GM21360 (cell line): ENCODE measurements around the gene GPANK1.

ENCODE experiments used
- ATAC-seq: cut with Tn5 transposase; IDR thresholded peaks from one replicate; pipeline ENCODE4 v1.9.1; 2021; ENCODE audit warnings: mild to moderate bottlenecking, moderate library complexity; ENCODE audit not compliant: unreplicated experiment

GPANK1 gene

GRCh38 chr6:31691564-31692108 is 26.8 kb upstream of the GPANK1 start:
- no peak for ATAC-seq

GRCh38 chr6:31691078-31691463 is 26.3 kb upstream of the GPANK1 start:
- no peak for ATAC-seq

GRCh38 chr6:31690231-31691077 is 25.7 kb upstream of the GPANK1 start:
- ATAC-seq: no peak

- no peak for ATAC-seq
Observed at GRCh38 chr6:31689249-31690110, 24.7 kb upstream of the GPANK1 start.

DNA sequence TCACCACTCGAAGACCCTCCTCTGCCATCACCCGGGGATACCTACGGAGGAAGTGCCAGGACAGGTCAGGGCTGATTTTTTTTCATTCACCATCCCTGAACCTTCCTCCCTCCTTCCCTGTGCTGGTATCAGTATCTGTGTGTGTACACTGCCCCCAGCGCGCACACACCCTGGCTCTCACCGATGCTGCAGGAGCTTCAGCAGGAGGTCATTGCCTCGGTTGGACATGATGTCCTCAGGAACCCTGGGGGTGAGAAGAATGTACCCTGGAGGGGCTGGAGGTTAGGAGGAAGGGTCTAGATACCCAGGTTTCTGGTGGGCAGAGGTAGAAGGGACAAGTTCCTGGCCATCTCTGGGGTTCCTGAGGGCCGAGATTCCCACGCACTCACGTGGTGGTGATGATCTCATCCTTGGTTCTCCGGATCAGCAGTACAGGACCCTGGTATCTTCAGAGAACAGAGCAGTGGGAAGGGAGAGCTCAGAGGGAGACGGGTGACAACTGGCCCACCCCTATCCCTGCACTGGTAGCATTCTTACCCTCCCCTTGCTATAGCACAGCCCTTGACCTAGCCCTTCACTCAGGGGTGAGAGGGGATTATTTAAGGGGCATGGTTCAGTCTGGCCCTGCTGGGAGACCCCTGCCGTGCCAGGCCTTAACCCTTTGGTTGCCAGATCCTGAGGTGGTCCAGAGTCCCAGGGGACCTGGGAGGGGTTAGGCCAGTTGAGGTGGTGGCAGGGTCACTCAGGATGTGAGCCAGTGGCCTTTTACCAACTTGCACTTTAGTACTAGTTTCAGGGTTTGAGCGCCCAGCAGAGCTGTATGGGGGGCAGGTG is 23.3 kb upstream of the GPANK1 start:
- no peak for ATAC-seq

DNA sequence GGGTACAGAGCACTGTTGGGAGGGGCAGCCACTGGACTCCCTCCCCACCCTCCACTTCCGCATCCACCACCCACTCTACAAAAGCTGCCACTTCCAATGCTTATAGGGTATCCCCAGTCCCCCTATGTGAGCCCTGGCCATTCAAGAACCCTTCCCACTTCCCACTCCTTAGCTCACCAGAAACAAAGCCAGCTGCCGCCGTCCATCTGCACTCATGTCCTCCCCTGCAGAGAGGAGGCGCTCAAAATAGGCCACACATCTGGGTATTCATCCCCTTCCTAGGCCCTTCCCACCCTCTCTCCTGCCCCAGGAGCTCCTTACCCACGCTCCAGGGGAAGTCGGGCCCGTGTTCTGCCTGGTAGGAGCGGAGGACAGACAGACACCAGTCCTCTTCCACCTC is 22.5 kb upstream of the GPANK1 start:
- no peak for ATAC-seq

GRCh38 chr6:31686483-31686882 is 21.7 kb upstream of the GPANK1 start:
- ATAC-seq: no peak

DNA sequence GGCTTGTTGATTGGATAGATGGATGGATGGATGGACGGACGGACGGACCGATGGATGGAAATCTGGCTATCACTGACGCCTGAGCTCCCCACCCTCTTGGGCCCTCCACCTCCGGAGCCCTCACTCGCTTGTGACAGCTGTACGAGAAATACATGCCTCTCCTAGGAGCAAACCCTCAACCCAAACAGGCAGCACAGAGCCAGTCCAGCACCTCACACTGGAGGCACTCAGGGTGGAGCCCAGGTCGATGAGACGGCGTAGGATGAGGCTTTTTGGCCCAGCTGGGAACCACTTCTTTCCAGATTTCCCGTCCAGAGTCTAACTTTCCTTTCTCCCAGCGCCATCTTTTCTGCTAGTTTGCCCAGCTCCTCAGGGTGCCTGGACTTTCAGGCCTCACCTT is 18.8 kb upstream of the GPANK1 start:
- no peak for ATAC-seq

DNA sequence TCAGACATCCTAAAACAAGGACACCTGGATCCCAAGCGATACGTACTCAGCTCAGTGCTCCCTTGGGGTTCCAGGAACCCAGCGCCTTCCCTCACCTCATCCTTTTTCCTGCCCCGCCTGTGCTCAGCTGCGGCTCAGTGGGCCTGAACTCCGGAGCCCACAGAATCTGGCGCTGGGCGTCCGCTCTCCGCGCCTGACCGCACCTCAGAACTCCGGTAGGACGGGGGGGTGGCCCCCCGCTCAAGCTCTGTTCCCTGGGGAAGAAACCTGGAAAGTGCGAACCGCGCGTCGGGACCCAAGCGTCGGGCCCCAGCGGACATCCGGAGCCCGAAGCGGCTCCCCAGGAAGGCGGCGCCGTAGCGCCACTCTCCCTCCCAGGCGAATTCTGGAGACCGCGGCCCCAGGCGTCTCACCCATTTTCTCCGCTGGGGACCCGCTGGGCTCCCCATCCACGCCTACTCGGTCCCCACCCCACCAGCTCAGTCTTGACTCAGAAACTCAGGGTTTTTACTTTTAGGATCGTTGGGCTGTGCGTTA is 16.4 kb upstream of the GPANK1 start:
- ATAC-seq: no peak

- no peak for ATAC-seq
Observed at GRCh38 chr6:31680226-31681134, 15.7 kb upstream of the GPANK1 start, which contains the start of gene LY6G5C. LY6G5C (minus strand) TSS chr6:31681067; CDS start chr6:31680373, 694 bp downstream.

DNA sequence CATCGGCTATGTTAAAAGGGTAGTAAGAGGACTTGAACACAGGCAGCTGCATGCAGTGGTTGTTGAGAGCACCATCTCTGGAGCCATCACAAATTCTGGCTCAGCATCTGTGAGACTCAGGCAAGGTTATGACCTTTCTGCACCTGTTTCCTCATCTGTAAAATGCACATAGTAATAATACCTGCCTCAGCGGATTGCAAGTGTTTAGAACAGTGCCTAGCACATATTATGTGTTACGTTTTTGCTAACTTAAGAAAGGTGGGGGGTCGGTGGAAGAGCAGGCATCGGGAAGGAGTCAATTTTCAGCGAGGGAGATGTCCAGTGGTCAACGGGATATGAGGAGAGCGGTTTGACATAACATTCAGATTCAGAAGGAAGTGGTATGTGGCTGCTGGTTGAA is 13.2 kb upstream of the GPANK1 start:
- ATAC-seq: no peak

DNA sequence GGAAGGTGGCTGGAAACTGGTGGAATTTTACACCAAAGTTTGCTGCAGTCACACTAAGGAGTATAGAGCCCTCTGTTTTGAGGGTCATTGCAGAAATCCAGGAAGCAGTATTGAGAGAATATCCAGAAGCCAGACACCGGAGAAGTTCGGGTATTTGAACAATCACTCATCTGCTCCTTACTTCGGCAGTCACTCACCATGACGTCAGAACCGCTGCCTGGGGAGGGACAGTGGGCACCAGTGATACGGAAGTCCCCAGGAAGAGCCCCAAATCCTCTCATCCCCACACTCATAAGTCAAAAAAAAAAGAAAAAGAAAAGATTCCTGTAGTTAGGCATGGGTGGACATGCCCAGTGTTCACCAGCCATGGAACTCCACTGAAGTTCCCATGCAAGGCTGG is 12.1 kb upstream of the GPANK1 start:
- no peak for ATAC-seq

DNA sequence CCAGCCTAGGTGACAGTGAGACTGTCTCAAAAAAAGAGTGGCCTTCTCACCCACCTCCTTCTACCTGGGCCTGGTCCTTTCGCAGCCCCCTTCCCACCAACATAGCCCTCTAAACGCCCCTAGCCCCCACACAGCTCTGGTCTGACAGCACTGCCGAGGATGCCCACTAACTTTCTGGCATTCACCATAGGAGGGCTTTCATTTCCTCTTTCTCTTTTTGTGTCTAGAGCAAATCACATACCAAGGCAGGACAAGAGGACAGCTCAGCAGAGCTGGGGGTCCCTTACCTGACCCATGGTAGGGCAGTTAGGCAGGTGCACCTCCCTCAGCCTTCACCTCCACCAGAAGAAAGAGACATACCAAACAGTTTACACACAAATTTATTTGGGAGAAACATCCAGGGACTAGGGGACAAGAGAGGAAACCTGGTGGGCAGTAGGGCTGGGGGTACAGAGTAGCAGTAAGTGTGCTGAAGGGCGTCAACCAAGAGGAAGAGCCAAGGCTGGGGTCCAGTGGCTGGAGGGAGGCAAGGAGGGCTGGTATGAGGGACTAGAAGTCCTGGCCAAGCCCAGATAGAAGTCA is 11.6 kb upstream of the GPANK1 start:
- ATAC-seq: no peak

DNA sequence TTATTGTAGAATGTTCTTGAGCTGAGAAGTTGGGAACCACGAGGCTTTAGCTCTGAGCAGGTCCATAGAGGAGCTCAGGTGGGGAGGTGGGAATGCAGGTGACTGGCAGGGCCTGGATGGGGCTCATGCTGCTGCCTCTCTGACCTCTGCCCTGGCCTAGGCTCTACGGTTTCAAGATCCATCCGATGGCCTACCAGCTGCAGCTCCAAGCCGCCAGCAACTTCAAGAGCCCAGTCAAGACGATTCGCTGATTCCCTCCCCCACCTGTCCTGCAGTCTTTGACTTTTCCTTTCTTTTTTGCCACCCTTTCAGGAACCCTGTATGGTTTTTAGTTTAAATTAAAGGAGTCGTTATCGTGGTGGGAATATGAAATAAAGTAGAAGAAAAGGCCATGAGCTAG is 4.9 kb upstream of the GPANK1 start, which contains the start of gene LY6G5B:
LY6G5B (plus strand) TSS at position 301 of the 400 bp plus-strand sequence. CDS start 975 bp downstream, outside the sequence.
- ATAC-seq: no peak

DNA sequence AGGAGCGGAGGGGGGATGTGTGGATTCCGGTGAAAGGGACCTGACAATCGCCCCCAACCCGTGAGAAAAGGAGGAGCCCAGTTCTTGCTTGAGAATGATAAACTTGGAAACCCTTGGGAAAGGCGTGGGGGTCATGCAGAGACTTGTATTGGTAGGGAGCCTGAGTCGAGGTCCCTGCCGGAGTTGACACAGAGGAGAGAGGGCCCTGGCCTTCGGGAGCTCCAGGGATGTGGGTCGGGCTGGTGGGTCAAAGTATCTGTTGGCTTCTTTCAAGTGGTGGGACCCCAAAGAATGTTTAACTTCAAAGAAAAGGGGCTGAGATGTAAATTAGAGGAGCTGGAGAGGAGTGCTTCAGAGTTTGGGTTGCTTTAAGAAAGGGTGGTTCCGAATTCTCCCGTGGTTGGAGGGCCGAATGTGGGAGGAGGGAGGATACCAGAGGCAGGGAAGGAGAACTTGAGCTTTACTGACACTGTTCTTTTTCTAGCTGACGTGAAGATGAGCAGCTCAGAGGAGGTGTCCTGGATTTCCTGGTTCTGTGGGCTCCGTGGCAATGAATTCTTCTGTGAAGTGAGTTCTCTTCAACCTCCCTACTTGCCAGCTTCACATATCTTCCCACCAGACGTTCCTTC is 1.7 kb upstream of the GPANK1 start:
- ATAC-seq: no peak

- peak; percentile 70 for ATAC-seq
Observed at GRCh38 chr6:31665501-31666336, 922 bp upstream of the GPANK1 start, which contains the start of gene CSNK2B. CSNK2B (plus strand) TSS chr6:31666080; CDS start chr6:31666832, 752 bp downstream.

- no peak for ATAC-seq
Observed at GRCh38 chr6:31663961-31664789, 622 bp downstream of the GPANK1 start.
